HG03378 (cell line): Measurements from ENCODE around the gene BAMBI.
"Not testable (repeated sequence)": the region's sequence is repeated elsewhere in the genome, so short reads cannot be mapped to it uniquely, and the experiment has no call there.

Experiments used
- ATAC-seq: cut with Tn5 transposase; IDR thresholded peaks from one replicate; pipeline ENCODE4 v1.9.1; 2021; ENCODE audit warnings: mild to moderate bottlenecking, moderate library complexity; ENCODE audit not compliant: unreplicated experiment

BAMBI gene

DNA sequence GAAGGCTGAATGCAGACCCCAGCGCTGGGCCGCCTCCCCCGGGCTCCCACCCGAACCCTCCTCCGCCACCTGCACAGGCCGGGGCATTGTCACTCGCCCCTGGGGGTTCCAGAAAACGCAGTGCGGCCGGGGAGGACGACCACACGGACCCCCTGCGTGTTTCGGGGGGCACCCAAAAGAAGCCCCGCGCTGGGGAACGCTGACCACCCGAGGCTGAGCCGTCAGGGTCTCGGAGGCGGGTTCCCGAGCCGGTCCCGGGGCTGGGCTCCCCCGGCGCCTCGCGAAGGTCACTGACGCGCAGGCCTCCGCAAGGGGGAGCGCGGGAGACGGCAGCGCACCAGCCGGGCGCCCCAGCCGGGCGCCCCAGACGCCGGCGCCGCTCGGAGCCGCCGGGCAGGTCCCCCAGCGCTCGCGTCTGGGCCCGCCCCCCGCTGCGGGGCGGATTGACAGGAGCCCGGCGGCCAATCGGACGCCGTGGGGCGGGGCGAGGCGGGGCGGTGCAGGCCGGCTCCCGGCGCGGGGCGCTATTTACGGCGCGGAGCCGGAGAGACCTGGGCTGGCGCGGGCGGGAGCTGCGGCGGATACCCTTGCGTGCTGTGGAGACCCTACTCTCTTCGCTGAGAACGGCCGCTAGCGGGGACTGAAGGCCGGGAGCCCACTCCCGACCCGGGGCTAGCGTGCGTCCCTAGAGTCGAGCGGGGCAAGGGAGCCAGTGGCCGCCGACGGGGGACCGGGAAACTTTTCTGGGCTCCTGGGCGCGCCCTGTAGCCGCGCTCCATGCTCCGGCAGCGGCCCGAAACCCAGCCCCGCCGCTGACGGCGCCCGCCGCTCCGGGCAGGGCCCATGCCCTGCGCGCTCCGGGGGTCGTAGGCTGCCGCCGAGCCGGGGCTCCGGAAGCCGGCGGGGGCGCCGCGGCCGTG is at the start of gene BAMBI:
TSS of gene BAMBI (plus strand) at position 554 of the 920 bp plus-strand sequence. CDS start 377 bp downstream, outside the sequence.
- ATAC-seq, result peak; percentile 83

DNA sequence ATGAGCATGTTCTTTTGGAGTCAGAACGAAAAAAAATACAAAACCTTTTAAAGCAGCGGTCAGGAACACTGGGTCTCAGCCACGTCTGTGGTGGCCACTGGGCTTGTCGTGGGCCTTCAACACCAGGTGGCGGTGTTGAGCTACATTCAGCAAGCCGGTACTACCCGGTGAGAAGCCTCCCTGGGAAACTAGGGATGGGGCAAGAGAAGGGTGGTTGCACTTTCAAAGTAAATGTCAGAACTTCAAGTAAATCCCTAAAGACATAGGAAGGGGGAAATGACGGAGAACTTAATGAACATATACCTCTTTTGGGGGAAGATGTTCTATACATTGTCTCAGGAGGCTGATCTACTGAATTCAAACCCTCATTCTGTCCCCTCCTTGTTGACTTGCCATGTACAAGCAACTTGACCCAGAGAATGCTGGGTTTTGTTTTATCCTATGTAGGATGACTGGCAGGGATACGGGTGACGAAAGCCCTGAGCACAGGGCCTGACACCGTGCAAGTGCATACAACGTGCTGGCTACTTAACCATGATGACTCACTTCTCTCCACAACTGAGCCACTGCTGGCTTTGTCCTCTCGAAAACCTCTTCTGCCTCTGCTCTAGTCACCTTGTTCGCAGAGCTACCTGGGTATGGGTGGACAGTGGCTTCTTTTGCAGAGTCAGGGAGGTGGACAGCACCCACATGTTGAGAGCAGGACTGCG is 49.0 kb upstream of the BAMBI start:
- ATAC-seq, result no peak

DNA sequence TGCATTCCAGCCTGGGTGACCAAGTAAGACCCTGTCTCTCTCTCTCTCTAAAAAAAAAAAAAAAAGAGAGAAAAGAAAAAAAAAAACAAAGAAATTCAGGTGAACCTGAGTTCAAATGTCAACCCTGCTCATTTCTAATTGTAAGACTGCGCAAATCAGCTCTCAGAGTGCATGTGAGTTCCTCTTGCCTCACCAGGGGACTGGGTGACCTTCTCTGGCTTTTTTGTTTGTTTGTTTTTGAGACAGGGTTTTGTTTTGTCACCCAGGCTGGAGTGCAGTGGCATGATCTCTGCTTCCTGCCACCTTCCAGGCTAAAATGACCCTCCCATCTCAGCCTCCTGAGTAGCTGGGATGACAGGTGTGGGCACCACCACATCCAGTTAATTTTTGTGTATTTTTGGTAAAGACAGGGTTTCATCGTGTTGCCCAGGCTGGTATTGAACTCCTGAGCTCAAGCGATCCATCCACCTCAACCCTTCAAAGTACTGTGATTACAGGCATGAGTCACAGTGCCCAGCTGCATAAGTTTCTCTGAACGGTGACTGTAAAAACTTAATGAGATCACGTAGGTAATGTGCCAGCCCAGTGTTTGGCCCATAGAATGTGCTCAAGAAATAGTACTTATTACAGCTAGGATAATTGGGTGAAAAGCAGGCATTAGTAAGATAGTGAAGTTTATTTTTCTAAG is 45.3 kb upstream of the BAMBI start:
- no peak for ATAC-seq

GRCh38 chr10:28632584-28632945 is 44.8 kb upstream of the BAMBI start:
- ATAC-seq, result no peak

DNA sequence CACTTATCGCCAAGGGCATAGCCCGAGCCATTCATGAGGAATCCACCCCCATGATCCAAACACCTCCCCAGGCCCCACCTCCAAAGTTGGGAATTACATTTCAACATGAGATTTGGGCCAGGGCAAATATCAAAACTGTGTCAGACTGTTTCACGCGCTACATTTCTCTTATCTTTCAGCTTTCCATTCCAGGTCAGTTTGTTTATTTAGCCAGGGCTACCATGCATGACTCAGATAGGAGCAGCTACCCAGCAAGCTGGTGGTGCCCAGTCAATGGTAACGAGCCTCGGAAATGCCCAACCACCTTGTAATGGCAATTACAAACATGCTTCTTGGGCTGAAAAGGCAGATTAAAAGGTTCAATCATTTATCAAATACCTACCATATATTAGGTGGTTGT is 43.6 kb upstream of the BAMBI start:
- ATAC-seq, result no peak

DNA sequence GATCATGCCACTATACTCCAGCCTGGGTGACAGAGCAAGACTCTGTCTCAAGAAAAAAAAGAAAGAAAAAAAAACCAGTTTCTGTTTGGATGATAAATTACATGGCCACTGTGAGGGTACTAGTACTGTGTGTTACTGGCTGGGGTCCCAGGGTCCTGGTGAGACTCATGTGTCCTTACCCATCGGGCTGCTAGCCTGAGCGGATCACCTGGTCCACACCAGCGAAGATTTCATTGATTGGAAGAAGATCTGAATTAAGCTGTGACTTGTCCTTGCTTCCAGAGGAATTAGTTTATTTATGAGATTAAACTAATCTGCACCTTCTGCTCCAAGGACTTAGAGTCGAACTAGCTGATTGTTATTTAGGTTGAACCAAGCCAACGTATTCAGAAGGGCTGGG is 40.0 kb upstream of the BAMBI start:
- ATAC-seq, result no peak

DNA sequence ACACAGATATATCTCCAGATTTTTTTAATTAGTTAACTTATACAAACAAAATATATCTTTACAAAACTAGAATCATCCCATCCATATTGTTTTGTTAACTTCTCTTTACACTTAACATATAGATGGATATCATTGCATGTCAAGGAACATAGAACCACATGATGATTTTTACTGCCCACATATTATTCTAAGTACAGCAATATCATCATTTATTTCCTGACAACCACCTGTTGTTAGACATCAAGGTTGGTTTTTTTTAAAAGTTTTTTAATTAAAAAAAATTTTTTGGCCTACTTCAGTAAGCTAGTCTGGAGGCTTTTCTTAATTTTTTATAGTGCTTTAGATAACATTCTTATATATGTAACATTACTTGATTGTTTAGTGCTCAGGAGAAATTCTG is 38.9 kb upstream of the BAMBI start:
- ATAC-seq, result no peak

DNA sequence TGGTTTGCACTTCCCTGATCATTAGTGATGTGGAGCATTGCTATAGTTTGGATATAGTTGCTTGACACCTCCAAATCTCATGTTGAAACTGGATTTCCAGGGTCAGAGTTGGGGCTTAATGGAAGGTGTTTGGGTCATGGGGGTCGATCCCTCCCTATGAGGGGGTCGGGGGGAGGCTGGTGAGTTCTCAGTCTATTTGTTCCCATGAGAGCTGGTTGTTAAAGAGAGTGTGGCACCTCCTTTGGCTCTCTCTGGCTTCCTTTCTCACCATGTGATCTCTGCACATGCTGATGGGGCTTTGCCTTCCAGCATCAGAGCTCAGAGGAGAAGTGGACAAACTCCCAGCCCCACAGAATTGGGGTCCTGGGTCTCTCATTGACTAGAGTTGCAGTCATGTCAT is 36.8 kb upstream of the BAMBI start:
- ATAC-seq, result no peak

GRCh38 chr10:28644647-28645046 is 32.7 kb upstream of the BAMBI start:
- ATAC-seq, result no peak

- no peak for ATAC-seq
Measured at GRCh38 chr10:28652106-28652505, 25.2 kb upstream of the BAMBI start.

DNA sequence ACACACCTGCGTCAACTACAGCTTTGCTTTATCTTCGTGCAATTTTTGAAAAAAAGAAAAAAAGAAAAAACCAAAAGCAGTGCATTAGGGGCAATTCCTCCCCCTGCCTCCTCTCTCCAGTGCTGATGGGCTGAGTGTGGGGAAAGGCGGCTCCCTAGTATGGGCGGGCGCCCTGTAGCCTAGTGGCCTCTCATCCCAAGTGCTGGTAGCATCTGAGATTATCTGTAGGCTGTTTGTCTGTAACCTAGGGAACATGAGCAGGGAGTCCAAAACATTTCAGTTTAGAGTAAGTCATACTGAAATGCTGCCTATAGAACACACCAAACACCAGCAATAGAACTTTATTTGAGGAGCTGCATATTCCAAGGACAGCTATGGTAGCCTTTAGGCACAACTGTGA is 24.6 kb upstream of the BAMBI start:
- no peak for ATAC-seq

DNA sequence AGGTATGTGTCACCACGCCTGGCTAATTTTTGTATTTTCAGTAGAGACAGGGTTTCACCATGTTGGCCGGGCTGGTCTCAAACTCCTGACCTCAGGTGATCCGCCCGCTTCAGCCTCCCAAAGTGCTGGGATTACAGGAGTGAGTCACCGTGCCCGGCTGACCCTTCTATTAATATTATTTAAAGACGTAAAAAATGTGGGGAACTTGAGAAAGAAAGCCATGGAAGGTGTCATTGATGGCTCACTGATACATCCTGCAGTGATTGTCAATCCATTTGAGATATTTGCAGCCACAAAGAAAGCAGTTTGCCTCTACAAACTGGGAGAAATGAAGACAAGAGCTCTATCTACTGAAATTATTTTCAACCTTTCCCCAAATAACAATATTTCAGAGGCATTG is 18.5 kb upstream of the BAMBI start:
- ATAC-seq, result not testable (repeated sequence)

DNA sequence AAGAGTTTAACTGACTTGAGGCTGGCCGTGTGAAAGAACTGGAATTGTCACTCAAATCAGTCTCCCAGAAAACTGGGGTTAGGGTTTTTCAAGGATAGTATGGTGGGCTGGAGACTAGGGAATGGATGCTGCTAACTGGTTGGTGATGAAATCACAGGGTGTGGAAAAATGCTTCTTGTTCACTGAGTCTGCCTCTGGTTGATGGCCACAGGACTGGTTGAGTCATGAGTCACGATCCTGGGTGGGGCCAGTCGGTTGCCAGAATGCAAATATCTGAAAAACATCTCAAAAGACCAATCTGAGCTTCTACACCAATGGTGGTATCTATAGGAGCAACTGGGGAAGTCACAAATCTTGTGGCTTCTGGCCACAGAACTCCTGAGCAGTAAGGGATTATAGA is 16.3 kb upstream of the BAMBI start:
- no peak for ATAC-seq

DNA sequence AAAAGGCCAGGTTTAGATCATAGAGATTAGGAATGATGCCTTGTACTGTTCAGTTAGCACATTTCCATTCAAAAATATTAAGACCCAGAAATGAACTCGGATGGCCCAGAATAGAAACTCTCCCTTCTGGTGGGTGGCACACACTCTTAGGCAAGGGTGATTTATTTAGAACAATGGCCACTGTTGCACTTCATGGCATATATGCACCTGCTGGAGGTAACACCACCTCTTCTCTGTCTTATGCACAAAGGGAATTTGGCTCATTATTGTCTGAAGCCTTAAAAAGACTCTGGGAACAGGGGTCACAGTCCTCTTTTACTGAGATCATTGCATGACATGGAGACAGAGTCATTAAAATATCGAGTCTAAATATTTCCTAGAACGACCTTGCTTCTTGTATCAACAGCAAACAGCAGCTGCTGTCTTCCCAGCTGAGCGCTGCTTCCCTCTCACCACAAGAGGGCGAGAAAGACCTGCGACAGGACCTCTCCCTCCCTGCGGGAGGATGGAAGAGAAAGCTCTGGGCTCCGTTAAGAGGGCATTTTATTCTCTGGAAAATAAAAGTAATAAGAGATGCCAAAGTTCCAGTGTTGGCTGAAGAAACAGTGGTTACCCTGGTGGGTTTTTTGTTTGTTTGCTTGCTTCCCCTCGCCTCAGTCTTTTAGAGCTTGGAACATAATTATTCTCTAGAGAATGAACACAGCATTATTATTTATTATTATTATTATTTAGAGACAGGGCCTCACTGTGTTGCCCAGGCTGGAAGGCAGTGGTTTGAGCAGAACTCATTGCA is 13.5 kb upstream of the BAMBI start:
- ATAC-seq, result peak; percentile 87

GRCh38 chr10:28664369-28664740 is 13.0 kb upstream of the BAMBI start:
- no peak for ATAC-seq

GRCh38 chr10:28666751-28667467 is 10.4 kb upstream of the BAMBI start:
- no peak for ATAC-seq

GRCh38 chr10:28668363-28669226 is 8.7 kb upstream of the BAMBI start:
- no peak for ATAC-seq

- ATAC-seq, result no peak
Measured at GRCh38 chr10:28669227-28670173, 7.8 kb upstream of the BAMBI start.
